Activated T-cell treated with anti-CD3 and anti-CD28 coated beads, Interleukin-2, amount 50 U/mL, for 48 hours (primary cell): ENCODE data around the gene TTBK1.

Source experiments
- DNase-seq, 2 experiments: peaks; one replicate each; pipeline ENCODE4 v3.0.0-alpha.2; 2020

TTBK1 gene

DNA sequence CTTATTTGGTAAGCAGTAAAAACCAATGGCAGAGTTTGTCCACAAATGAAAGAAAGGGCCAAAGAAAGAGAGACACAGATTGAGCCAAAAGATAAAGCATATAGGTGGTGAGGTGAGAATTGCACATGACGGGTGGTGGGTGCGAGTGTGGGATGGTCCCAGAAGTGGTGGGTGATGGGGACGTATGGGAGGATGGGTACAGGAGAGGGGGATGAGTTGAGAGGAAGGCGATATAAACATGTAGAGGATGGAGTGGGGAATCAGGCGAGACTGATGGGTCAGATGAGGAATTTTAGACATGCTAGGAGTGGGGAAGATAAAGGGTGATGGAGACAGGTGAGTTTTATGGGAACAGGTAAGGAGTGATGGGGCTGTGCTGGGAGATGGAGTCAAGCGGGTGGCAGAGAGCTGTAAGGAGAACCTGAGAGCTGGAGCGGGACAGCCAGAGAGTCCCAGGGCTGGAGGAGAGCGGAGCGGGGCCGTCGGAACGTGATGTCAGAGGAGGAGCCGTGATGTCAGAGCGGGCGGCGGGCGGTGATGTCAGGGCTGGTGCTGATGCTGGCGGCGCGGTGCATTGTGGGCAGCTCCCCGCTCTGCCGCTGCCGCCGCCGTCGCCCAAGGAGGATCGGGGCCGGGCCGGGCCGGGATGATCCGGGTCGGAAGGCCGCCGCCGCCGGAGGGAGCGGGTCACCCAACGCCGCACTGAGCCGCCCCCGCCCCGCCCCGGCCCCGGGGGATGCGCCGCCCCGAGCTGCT lies at the start of gene TTBK1:
TSS of gene TTBK1 (plus strand) at position 574 of the 756 bp plus-strand sequence. CDS start 3,180 bp downstream, outside the sequence.
- DNase-seq: no peak

DNA sequence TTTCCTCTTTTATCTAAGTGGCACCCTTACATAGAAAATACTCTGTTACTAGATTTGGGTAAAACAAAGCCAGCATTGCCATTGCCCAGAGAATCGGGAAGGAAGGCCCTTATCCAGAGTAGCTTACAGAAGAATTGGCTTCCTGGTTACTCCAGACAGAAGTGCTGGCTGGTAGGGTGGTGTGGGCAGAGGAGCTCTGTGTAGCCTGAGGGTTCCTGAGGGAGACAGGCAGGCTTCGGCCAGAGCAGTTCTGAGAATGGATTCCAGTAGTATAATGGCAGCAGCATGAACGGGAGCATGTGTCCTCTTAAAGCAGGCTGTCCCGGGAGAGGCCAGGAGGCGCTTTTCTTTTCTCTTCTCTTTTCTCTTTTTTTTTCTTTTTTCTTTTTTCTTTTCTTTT lies 49.4 kb upstream of the TTBK1 start:
- DNase-seq: no peak

DNA sequence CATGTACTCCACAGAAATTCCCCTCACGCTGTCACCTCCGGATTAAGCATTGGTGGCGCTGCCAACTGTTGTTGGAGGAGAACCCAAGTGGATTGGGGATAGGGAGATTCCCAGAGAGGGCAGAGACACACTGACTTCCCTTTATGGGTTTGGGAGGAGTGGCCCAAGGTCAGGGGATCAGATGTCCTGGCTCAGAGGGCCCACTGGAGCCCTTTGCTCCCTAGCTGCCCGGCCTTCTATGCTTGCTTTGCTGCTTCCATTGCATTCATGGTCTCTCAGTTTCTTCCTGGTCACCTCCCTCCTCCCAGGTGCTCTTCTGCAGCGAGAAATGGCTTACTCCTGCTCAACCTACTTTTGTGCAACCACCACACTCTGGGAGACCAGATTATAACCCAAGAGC lies 46.9 kb upstream of the TTBK1 start:
- no peak for DNase-seq

DNA sequence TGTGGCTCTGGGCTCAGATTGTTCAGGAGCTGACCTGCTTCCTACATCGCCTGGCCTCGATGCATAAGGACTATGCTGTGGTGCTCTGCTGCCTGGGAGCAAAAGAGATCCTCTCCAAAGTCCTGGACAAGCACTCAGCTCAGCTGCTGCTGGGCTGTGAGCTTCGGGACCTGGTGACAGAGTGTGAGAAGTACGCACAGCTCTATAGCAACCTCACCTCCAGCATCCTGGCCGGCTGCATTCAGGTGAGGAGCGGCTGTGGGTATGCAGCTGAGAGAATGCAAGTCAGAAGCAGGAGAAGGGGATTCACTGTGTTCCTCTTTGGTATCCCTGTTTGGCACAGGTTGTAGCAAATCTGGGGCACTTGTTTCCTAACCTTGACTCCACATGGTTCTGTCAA lies 43.4 kb upstream of the TTBK1 start:
- no peak for DNase-seq

DNA sequence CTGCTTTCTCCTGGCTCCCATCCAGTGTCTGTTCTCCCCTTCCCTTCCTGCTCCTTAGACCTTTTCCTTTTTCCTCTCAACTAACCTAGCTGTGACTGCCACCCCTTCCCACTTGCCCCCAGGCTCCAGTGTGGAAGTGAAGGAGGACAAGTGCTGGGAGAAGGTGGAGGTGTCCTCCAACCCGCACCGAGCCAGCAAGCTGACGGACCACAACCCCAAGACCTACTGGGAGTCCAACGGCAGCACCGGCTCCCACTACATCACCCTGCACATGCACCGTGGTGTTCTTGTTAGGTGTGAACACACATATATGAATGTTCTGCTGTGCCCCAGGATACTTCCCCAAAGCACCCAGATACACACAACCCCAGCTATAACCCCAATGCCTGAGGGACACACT lies 42.7 kb upstream of the TTBK1 start:
- no peak for DNase-seq

DNA sequence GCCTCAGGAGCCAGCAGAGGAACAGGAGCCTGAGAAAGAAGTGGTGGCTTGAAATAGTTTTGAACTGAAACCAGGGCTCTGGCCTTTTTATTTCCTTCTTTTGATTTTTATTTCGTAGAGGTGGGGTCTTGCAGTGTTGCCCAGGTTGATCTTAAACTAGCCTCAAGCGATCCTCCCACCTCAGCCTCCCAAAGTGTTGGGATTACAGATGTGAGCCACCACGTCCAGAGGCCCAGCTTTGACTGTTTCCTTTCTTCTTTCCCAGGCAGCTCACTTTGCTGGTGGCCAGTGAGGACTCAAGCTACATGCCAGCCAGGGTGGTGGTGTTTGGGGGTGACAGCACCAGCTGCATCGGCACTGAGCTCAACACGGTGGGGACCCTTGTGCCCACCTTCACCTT lies 40.8 kb upstream of the TTBK1 start:
- DNase-seq: no peak

DNA sequence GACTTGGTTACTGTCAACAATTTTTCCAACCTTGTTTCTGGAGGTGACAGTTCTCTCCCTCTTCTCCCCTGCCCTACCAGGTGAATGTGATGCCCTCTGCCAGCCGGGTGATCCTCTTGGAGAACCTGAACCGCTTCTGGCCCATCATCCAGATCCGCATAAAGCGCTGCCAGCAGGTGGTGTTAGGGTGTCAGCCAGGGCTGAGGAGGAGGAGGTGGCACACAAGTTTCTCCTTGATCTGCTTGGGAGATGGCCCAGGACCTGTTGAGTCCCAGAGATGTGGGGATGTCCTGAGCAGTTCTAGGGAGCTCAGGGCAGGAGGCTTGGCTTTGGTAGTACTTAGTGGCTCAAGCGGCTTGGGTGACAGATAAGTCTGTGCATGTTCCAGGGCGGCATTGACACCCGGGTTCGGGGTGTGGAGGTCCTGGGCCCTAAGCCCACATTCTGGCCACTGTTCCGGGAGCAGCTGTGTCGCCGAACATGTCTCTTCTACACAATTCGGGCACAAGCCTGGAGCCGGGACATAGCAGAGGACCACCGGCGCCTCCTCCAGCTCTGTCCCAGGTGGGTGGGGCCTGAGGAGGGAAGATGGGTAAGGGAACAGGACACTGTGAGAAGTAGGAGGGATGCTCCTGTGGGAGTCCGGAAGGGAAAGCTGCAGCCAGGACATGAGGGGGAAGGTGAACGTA lies 40.1 kb upstream of the TTBK1 start:
- DNase-seq: no peak

DNA sequence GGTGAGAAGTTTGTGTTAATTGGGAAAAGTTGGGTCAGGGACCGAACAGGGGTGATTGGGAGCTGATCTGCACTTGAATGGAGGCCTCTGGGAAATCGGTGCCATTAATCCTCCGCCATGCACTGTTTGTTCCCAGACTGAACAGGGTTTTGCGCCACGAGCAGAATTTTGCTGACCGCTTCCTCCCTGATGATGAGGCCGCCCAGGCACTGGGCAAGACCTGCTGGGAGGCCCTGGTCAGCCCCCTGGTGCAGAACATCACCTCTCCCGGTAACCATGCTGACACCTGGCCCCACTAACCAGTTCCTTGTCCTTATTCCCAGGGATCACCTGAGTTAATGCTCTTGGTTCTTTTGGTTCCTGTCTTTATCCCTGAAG lies 39.6 kb upstream of the TTBK1 start:
- DNase-seq: no peak

DNA sequence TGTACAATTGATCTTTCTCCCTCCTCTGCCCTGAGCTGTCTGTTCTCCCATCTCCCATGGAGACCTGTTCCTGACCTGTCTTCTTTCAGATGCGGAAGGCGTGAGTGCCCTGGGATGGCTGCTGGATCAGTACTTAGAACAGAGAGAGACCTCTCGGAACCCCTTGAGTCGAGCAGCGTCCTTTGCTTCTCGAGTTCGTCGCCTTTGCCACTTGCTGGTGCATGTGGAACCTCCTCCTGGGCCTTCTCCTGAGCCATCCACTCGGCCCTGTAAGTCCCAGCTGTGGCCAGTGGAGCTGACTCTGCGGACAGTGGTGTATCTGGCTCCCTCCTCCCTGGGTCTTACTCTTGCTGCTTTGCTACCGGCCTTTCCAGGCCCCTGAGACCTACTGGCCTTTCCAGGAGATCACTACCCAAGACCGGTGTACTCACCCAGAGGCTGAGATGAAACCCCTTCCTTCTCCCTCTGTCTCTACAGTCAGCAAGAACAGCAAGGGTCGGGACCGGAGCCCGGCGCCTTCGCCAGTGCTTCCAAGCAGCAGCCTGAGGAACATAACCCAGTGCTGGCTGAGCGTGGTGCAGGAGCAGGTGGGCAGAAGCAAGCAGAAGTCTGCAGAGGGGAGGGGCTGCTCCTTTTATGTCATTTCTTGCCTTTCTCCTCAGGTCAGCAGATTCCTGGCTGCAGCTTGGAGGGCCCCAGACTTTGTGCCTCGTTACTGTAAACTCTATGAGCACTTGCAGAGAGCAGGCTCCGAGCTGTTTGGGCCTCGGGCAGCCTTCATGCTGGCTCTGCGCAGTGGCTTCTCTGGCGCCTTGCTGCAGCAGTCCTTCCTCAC lies 38.8 kb upstream of the TTBK1 start:
- no peak for DNase-seq

DNA sequence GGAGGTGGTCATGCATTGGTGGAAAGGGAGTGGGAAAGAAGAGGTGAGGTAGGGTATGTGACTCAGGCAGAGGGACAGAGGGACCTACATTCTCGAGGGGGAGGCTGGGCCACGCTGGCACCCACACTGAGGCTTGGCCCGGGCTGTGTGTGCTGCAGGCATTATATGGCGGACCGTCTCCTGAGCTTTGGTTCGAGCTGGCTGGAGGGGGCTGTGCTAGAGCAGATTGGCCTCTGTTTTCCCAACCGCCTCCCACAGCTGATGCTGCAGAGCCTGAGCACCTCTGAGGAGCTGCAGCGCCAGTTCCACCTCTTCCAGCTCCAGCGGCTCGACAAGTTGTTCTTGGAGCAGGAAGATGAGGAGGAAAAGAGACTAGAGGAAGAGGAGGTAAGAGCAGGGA lies 37.4 kb upstream of the TTBK1 start:
- no peak for DNase-seq

DNA sequence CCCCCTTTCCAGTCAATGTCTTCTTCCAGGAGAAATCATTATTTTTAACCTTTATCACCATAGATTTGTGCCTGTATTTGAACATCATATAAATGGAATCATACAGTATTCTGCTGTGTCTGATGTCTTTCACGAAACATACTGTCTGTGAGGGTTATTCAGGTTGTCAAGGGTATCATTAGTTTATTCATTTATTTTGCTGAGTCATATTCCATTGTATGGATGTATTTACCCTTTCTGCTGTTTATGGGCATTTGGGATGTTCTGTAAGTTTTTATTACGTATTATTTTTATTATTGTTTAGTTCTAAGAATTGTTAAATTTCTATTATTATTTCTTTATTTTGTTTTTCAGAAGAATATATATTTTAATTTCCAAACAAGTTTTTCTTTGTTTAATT lies 36.0 kb upstream of the TTBK1 start:
- no peak for DNase-seq

DNA sequence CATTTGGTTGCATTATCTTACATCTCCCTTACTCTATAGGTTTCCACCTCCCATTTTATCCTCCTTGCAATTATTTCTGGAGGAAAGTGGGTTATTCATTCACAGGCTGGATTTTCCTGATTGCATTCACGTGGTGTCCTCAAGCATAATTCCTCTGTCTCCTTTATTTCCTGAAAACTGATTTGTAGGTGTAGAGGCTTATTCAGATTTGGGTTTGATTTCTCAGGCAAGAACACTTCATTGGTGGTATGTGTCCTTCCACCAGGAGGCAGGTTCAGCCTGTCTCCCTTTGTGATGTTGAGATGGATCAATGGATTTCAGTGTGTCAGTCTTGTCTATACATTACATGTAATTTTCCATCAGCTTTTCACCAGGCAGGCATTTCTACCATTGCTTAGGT lies 31.3 kb upstream of the TTBK1 start:
- no peak for DNase-seq

DNA sequence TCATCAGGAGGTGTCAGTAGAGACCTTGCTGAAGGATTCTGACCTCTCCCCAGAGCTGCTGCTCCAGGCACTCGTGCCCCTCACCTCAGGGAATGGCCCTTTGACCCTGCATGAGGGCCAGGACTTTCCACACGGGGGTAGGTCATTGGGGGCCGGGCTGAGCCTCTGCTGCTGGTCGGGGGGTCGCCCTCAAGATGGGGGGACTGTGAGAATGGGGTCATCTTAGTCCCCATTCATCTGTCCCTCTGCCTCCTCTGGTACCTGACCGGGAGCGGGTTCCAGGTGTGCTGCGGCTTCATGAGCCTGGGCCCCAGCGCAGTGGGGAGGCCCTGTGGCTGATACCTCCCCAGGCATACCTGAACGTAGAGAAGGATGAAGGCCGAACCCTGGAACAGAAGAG lies 29.9 kb upstream of the TTBK1 start:
- no peak for DNase-seq

DNA sequence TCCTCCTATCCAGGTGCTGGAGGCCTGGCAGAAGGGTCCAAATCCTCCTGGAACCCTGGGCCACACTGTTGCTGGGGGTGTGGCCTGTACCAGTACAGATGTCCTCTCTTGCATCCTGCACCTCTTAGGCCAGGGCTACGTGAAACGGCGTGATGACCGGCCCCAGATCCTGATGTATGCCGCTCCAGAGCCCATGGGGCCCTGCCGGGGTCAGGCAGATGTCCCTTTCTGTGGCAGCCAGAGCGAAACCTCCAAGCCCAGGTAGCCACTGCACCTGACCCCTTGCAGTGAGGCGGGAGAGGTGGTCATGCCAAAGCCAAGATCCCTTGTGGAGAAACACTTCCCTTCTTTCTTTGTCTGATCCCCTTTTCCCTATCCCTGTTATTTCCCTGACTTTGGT lies 28.2 kb upstream of the TTBK1 start:
- DNase-seq: no peak

DNA sequence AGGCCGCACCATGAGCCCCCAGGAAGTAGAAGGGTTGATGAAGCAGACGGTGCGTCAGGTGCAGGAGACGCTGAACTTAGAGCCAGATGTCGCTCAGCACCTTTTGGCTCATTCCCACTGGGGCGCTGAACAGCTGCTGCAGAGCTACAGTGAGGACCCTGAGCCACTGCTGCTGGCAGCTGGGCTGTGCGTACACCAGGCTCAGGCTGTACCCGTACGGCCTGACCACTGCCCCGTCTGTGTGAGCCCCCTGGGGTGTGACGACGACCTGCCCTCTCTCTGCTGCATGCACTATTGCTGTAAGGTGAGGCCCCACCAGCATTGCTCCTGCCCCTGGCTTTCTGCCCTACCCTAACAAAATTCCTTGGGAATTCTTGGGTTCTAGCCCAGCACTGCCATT lies 27.1 kb upstream of the TTBK1 start:
- no peak for DNase-seq

DNA sequence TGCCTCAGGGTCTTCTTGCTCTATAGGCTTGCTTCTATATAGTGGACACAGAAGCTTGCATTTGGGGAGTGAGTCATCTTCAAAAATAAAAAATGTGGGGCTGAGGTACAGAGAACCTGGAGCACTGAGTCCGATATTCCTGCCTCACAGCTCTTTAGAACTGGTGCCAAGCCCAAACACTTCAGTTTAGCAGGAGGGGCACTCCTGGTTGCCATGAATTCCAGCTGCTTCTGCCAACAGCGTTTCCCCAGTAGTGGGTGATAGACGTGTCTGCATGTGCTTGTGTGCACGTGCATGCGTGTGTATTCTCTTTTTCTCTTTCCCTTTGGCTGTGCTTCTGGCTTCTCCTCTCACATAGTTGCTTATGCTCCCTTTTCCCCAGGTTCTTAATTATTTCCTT lies 25.9 kb upstream of the TTBK1 start:
- no peak for DNase-seq

DNA sequence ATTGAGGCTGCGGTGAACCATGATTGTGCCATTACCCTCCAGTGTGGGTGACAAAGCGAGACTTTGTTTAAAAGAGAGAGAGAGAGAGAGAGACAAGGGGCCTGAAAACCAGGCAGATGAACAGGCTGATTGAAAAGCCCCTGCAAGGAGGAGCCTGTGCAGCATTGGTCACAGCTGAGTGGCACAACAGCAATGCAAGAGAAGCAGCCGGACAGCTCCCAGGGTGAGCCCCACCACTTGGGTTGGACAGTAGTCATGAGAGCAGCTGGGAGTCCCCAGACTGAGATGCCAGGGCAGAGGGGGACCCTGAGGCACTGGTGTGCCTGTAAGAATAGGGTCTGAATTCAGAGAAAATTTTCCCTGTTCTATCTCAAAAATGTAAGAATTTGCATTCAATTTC lies 24.2 kb upstream of the TTBK1 start:
- DNase-seq: no peak

DNA sequence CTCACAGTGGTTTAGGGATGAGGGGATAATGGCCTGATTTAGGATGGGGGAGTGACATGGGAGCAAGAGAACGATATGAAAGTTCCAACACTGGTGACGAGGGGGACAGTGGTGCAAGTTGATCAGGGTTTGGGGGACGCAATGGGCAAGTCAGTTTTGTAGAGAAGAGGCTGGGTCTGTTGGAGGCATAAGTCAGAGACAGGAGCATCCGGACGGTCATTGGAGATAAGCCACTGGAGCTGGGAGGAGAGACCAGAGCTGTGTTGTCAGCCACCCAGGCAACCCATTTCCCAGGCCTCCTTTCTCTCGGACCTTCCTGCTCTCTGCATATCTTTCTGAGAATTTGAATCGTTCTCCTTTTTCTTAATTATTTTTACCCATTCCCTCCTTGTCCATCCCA lies 23.5 kb upstream of the TTBK1 start:
- DNase-seq: no peak

DNA sequence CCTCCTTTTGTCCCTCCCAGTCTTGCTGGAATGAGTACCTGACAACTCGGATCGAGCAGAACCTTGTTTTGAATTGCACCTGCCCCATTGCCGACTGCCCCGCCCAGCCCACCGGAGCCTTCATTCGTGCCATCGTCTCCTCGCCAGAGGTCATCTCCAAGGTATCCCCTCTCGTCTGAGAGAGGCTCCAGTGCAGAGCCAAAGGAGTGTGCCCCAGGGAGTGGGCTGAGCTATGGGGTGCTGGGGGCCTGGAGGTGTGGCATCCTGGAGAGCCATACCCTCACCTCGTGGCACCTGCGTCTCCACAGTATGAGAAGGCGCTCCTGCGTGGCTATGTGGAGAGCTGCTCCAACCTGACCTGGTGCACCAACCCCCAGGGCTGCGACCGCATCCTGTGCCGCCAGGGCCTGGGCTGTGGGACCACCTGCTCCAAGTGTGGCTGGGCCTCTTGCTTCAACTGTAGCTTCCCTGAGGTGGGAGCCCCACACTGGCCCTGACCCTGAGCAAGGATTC lies 22.8 kb upstream of the TTBK1 start:
- DNase-seq: no peak

DNA sequence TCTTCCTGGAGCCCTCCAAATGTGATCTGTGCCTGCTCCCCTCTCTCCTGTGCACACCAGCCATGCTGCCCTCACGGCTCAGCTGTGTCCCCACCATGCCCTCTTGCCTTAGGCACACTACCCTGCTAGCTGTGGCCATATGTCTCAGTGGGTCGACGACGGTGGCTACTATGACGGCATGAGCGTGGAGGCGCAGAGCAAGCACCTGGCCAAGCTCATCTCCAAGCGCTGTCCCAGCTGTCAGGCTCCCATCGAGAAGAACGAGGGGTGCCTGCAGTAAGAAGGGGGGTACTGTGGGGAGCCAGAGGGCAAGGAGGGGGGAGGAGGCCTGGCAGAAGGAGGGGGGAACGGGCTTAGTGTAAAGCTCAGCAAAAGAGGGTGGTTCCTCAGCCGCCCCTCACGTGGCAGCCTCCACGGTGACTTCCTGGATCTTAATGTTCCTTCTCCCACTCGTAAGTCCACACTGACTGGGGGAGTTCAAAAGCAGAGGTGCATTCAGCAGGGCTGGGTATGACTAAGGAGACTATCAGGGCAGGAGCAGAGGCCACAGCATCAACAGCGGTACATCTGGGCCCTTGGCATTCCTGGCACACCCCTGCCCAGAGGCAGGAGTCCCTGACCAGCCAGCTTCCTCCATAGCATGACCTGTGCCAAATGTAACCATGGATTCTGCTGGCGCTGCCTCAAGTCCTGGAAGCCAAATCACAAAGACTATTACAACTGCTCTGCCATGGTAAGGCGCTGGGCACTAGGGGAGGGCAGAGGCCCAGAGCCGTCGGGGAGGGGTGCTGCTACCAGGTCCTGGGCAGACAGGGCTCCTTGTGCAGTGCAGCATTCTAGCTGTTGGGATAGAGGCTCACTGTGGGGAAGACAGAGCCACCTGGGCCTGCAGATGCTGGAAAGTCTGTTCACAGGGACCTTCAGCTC lies 22.0 kb upstream of the TTBK1 start:
- DNase-seq: no peak

DNA sequence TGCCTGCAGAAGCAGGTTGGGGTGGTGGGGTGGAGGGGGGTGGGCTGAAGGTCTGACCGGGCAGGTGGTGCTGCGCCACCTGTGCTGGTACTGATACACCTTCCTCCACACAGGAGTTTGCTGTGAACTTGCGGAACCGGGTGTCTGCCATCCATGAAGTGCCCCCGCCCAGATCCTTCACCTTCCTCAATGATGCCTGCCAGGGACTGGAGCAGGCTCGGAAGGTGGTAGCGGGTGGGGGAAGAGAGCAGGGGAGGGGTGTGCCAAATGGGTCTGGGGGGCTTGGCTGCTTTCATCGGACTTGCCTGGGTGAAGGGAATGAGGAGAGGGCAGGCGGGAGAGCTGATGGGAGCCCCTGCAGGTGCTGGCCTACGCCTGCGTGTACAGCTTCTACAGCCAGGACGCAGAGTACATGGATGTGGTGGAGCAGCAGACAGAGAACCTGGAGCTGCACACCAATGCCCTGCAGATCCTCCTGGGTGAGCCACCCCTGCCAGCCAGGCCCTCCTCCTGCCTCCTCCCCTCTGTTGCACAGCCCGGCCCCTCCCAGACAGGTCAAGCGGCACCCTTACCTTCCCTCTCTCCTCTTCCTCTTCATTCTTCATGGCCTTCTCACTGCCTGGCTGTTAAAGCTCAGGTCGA lies 20.7 kb upstream of the TTBK1 start:
- no peak for DNase-seq

DNA sequence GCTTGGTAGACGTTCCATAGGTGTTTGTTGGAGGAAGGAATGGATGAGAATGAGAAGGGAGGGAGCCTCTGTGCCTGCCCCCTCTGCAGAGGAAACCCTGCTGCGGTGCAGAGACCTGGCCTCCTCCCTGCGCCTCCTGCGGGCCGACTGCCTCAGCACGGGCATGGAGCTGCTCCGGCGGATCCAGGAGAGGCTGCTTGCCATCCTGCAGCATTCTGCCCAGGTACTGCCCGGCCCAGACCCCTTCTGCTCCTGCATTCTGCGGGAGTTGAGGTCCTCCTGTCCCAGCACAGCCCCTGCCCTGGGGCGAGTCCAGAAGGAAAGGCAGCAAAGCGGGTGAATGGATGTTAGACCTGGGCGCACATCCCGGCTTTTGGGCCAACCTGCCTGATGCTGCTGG lies 20.1 kb upstream of the TTBK1 start:
- no peak for DNase-seq
